SK-N-SH treated with all-trans-retinoic acid at 6 μM for 48 hours (cell line): ENCODE measurements around the gene CALY.

Experiments
- BACH2 ChIP-seq: fragments of 250-450 bp; sonication (Bioruptor Pico); IDR thresholded peaks from 2 replicates; pipeline ENCODE4 v1.9.0; 2021; ENCODE audit warnings: mild to moderate bottlenecking, borderline replicate concordance
- ESRRG ChIP-seq: fragments of 250-450 bp; sonication (Bioruptor Pico); IDR thresholded peaks from 2 replicates; pipeline ENCODE4 v1.6.1; 2021; ENCODE audit warnings: mild to moderate bottlenecking
- ISL1 ChIP-seq: fragments of 250-450 bp; sonication (Bioruptor Pico); IDR thresholded peaks from 2 replicates; pipeline ENCODE4 v2.1.2; 2022; ENCODE audit warnings: mild to moderate bottlenecking, moderate library complexity
- PPARA ChIP-seq: fragments of 250-450 bp; sonication (Bioruptor Pico); IDR thresholded peaks from 2 replicates; pipeline ENCODE4 v1.5.0; 2020; ENCODE audit warnings: mild to moderate bottlenecking, borderline replicate concordance
- TCF4 ChIP-seq: fragments of 250-450 bp; sonication (Bioruptor Pico); IDR thresholded peaks from 2 replicates; pipeline ENCODE4 v1.8.0; 2021; ENCODE audit warnings: mild to moderate bottlenecking, moderate library complexity, borderline replicate concordance
- ZFP30 ChIP-seq: fragments of 450-650 bp; formaldehyde crosslinking; IDR thresholded peaks from 2 replicates; pipeline ENCODE4 v1.5.0; 2022; ENCODE audit warnings: mild to moderate bottlenecking, moderate library complexity
- TF ChIP-seq, protein P1 (sequence below): fragments of 250-450 bp; sonication (Bioruptor Pico); IDR thresholded peaks from 2 replicates; pipeline ENCODE4 v1.5.0; 2020; ENCODE audit warnings: mild to moderate bottlenecking, moderate library complexity
- TF ChIP-seq, protein P2 (sequence below): fragments of 250-450 bp; sonication (Bioruptor Pico); IDR thresholded peaks from 2 replicates; pipeline ENCODE4 v1.5.1; 2020; ENCODE audit warnings: low read depth, mild to moderate bottlenecking, moderate library complexity

DNA sequence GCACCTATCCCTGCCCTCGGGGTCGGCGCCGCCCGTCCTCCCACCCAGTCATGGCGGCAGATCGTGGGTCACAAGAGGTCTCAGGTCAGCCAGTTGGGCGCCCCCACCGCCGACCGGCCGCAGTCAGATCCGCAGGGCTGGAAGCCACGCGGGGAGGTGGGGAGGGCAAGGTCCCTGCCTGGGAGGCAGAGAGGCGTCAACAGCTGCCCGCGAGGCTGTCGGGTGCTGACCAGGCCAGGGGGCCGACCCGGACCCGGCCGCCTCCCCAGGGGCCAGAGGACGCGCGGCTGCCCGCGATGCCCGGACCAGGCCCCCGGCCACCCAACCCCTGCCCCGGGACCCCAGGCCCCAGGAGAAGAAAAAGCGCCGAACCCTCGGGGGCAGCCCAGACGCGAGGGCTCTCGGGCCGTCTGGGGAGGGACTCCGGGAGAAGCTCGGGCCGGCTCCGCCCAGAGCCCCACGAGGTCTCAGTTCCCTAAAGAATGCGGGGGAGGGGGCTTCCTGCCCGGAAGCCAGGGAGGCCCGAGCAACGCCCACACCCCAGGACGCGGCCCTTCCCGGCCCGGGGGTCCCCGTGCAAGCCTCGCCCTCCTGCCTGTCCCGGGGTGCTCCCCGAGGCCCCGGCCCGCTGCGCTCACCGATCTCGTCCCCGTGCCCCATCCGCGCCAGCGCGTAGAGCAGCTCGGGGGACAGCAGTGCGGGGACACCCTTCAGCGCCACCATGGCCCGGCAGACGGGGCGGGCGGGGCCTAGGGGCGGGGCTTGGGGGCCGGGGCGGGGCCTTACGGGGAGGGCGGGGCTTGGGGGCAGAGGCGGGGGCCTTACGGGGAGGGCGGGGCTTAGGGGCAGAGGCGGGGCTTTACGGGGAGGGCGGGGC is 20.8 kb upstream of the CALY start, which contains the start of gene FUOM:
- TF ChIP-seq ZFP30 (CRISPR knock-in tag) (no peak), TCF4 (CRISPR knock-in tag) (no peak), ESRRG (no peak), BACH2 (CRISPR knock-in tag) (no peak), PPARA (no peak), ISL1 (CRISPR knock-in tag) (no peak)
- TF ChIP-seq, protein P1, sequence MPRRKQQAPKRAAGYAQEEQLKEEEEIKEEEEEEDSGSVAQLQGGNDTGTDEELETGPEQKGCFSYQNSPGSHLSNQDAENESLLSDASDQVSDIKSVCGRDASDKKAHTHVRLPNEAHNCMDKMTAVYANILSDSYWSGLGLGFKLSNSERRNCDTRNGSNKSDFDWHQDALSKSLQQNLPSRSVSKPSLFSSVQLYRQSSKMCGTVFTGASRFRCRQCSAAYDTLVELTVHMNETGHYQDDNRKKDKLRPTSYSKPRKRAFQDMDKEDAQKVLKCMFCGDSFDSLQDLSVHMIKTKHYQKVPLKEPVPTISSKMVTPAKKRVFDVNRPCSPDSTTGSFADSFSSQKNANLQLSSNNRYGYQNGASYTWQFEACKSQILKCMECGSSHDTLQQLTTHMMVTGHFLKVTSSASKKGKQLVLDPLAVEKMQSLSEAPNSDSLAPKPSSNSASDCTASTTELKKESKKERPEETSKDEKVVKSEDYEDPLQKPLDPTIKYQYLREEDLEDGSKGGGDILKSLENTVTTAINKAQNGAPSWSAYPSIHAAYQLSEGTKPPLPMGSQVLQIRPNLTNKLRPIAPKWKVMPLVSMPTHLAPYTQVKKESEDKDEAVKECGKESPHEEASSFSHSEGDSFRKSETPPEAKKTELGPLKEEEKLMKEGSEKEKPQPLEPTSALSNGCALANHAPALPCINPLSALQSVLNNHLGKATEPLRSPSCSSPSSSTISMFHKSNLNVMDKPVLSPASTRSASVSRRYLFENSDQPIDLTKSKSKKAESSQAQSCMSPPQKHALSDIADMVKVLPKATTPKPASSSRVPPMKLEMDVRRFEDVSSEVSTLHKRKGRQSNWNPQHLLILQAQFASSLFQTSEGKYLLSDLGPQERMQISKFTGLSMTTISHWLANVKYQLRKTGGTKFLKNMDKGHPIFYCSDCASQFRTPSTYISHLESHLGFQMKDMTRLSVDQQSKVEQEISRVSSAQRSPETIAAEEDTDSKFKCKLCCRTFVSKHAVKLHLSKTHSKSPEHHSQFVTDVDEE = no peak
- TF ChIP-seq, protein P2, sequence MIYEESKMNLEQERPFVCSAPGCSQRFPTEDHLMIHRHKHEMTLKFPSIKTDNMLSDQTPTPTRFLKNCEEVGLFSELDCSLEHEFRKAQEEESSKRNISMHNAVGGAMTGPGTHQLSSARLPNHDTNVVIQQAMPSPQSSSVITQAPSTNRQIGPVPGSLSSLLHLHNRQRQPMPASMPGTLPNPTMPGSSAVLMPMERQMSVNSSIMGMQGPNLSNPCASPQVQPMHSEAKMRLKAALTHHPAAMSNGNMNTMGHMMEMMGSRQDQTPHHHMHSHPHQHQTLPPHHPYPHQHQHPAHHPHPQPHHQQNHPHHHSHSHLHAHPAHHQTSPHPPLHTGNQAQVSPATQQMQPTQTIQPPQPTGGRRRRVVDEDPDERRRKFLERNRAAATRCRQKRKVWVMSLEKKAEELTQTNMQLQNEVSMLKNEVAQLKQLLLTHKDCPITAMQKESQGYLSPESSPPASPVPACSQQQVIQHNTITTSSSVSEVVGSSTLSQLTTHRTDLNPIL (CRISPR knock-in tag) = no peak
